ENCODE data around the gene NQO2.

- no peak for TF ChIP-seq CTCF (IDR thresholded peaks at IDR 0.05; ENCODE audit: low read depth, low read length)
- TF ChIP-seq POLR2A (IDR thresholded peaks at IDR 0.05; ENCODE audit: extremely low read depth, insufficient read length): no peak
- TF ChIP-seq, protein P1, sequence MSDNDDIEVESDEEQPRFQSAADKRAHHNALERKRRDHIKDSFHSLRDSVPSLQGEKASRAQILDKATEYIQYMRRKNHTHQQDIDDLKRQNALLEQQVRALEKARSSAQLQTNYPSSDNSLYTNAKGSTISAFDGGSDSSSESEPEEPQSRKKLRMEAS (IDR thresholded peaks at IDR 0.05; ENCODE audit: low read depth, low read length): no peak
- TF ChIP-seq MYC (IDR thresholded peaks at IDR 0.05; ENCODE audit: low read depth, low read length): no peak
These were observed 11.5 kb downstream of the NQO2 start for GRCh38 chr6:3011158-3011557.
